CD14-positive monocyte (primary cell): ENCODE results near the gene CMYA5. TPM values are rescaled to one million over a fixed set of nuclear protein-coding genes. Genes with fewer than 3 reads are reported as not detected.

Experiments
- DNase-seq, 3 donors: peaks; one replicate each; pipeline ENCODE4 v3.0.0-alpha.2; 2011 to 2022
- H2AFZ ChIP-seq: 2 replicates; pipeline ENCODE4 v1.6.0; 2012; ENCODE audit warnings: mild to moderate bottlenecking, low read depth, low read length, inconsistent platforms; ENCODE audit not compliant: insufficient read depth, poor library complexity, severe bottlenecking
- H3K27ac ChIP-seq, 2 donors: 1 replicate in 1 of 2; 2 replicates in 1 of 2; pipeline ENCODE4 v1.5.1; 2012 to 2013; ENCODE audit warnings: low read length in 2 of 2, control low read depth in 1 of 2, inconsistent platforms in 1 of 2, low read depth in 1 of 2, mild to moderate bottlenecking in 1 of 2
- H3K27me3 ChIP-seq, 2 donors: one replicate each; pipeline versions ENCODE4 v1.6.0 to v1.6.1; 2011 to 2013; ENCODE audit warnings: low read length in 2 of 2; ENCODE audit not compliant: control insufficient read depth in 2 of 2, insufficient read depth in 2 of 2
- H3K36me3 ChIP-seq, 2 donors: replicated peaks in 1 of 2; 1 replicate in 1 of 2; 2 replicates in 1 of 2; pipeline versions ENCODE4 v1.5.1 to v1.6.1; 2012 to 2013; ENCODE audit warnings: low read length in 2 of 2, control low read depth in 1 of 2, inconsistent platforms in 1 of 2, mild to moderate bottlenecking in 1 of 2; ENCODE audit not compliant: insufficient read depth in 2 of 2, control insufficient read depth in 1 of 2
- H3K4me1 ChIP-seq, 2 donors: 1 replicate in 1 of 2; 2 replicates in 1 of 2; pipeline versions ENCODE4 v1.5.1 to v1.6.1; 2012 to 2013; ENCODE audit warnings: low read length in 2 of 2, control low read depth in 1 of 2, inconsistent platforms in 1 of 2, mild to moderate bottlenecking in 1 of 2, moderate library complexity in 1 of 2; ENCODE audit not compliant: insufficient read depth in 2 of 2, control insufficient read depth in 1 of 2
- H3K4me2 ChIP-seq: replicated peaks from 2 replicates; pipeline ENCODE3; 2012; ENCODE audit warnings: low read length, moderate library complexity, mild to moderate bottlenecking; ENCODE audit not compliant: poor library complexity, severe bottlenecking; ENCODE audit errors: extremely low read depth
- H3K4me3 ChIP-seq, 3 experiments: fragments of 200-600 bp in 1 of 3; sonication (generic) in 1 of 3; replicated peaks in 1 of 3; 1 replicate in 2 of 3; 2 replicates in 1 of 3; pipeline ENCODE4 v1.5.1; 2011 to 2013; ENCODE audit warnings: low read length in 3 of 3, mild to moderate bottlenecking in 3 of 3, control low read depth in 2 of 3, low read depth in 2 of 3, inconsistent platforms in 1 of 3, moderate library complexity in 1 of 3
- H3K79me2 ChIP-seq: 2 replicates; pipeline ENCODE4 v1.6.0; 2012; ENCODE audit warnings: mild to moderate bottlenecking, control low read depth, inconsistent platforms, low read length, moderate library complexity; ENCODE audit not compliant: insufficient read depth
- H3K9ac ChIP-seq: 2 replicates; pipeline ENCODE4 v1.6.0; 2017; ENCODE audit warnings: low read length, mild to moderate bottlenecking; ENCODE audit not compliant: insufficient read depth, poor library complexity, severe bottlenecking
- H3K9me3 ChIP-seq, 2 donors: replicated peaks in 1 of 2; 1 replicate in 1 of 2; 2 replicates in 1 of 2; pipeline versions ENCODE4 v1.5.1 to v1.6.1; 2012 to 2013; ENCODE audit warnings: low read length in 2 of 2, control low read depth in 1 of 2; ENCODE audit not compliant: control insufficient read depth in 1 of 2, insufficient read depth in 1 of 2
- H4K20me1 ChIP-seq: 2 replicates; pipeline ENCODE4 v1.6.0; 2012; ENCODE audit warnings: mild to moderate bottlenecking, low read length, control low read depth, moderate library complexity; ENCODE audit not compliant: insufficient read depth
- H3K27ac Mint-ChIP-seq, 7 donors: one replicate each; pipeline ENCODE4 v1.8.0; 2020; ENCODE audit warnings: mild to moderate bottlenecking in 7 of 7, mixed read lengths in 7 of 7, moderate library complexity in 6 of 7, inconsistent platforms in 2 of 7
- H3K27me3 Mint-ChIP-seq, 3 donors: one replicate each; pipeline ENCODE4 v1.8.0; 2021 to 2022; ENCODE audit warnings: low read depth in 3 of 3, mild to moderate bottlenecking in 3 of 3, mixed read lengths in 3 of 3, moderate library complexity in 3 of 3, inconsistent platforms in 1 of 3
- H3K36me3 Mint-ChIP-seq, 2 donors: one replicate each; pipeline ENCODE4 v1.8.0; 2020; ENCODE audit warnings: mixed read lengths in 2 of 2, inconsistent platforms in 1 of 2, mild to moderate bottlenecking in 1 of 2
- H3K4me1 Mint-ChIP-seq: one replicate; pipeline ENCODE4 v1.8.0; 2020; ENCODE audit warnings: mild to moderate bottlenecking, mixed read lengths
- H3K4me3 Mint-ChIP-seq, 2 donors: one replicate each; pipeline ENCODE4 v1.8.0; 2020; ENCODE audit warnings: mild to moderate bottlenecking in 2 of 2, mixed read lengths in 2 of 2, moderate library complexity in 1 of 2
- H3K9me3 Mint-ChIP-seq, 7 donors: one replicate each; pipeline ENCODE4 v1.8.0; 2020 to 2022; ENCODE audit warnings: mixed read lengths in 7 of 7, mild to moderate bottlenecking in 6 of 7, moderate library complexity in 6 of 7, inconsistent platforms in 2 of 7
- CTCF ChIP-seq: fragments of 200-600 bp; IDR thresholded peaks from one replicate; pipeline ENCODE4 v1.8.0; 2022; ENCODE audit warnings: antibody characterized with exemption, mild to moderate bottlenecking
- WGBS: methylation state at CpG from one replicate; pipeline ENCODE4 v1.1.5; 2013; ENCODE audit warnings: missing lambda C conversion rate; ENCODE audit not compliant: insufficient coverage; 5-methylcytosine and 5-hydroxymethylcytosine counted together
- intact Hi-C, 2 donors: fragments of 100-400 bp; cut with micrococcal nuclease; formaldehyde crosslinking; loops; one replicate each; pipeline versions ENCODE4 v1.15.0 to v1.15.1; 2023
- polyA plus RNA-seq, 3 donors: library from polyadenylated mRNA; depleted of rRNA in 1 of 3; unstranded in 2 of 3; stranded (reverse) in 1 of 3; fragments of 300-500 nt in 2 of 3; fragments of >200 nt in 1 of 3; fragmentation: Illumina TruSeq in 2 of 3; gene quantifications; 1 replicate in 2 of 3; 2 replicates in 1 of 3; pipeline ENCODE4 v1.2.3, GENCODE V29; 2012 to 2021

The CMYA5 gene
- polyA plus RNA-seq, 3 donors = 0.01 to 0.17 TPM; not detected in 1

- no peaks in the 10 kb centered on the region for H3K9me3 ChIP-seq
- Mint-ChIP-seq H3K27me3 (peaks cover 0 to 8% (median 1%) of the 10 kb centered on the region in 3 donors), H3K36me3 (no peaks in the 10 kb centered on the region), H3K4me1 (peaks cover 27% of the 10 kb centered on the region), H3K27ac (no peak overlapping the region), H3K9me3 (peaks cover 0 to 7% (median 1%) of the 10 kb centered on the region in 7 donors), H3K4me3 (peak overlapping the region in 1 of 2 donors; percentile 52)
- TF ChIP-seq CTCF = no peak
- no peak for DNase-seq
- H3K4me1 ChIP-seq = peaks cover 0 to 6% of the 10 kb centered on the region in 2 donors
- intact Hi-C loops = no loop called here
- H3K36me3 ChIP-seq = no peaks in the 10 kb centered on the region
- H3K4me3 ChIP-seq = no peak overlapping the region
- H3K27me3 ChIP-seq = no peaks in the 10 kb centered on the region
- H3K27ac ChIP-seq = no peak overlapping the region
- WGBS = 81% methylated on average over 3 of the region's 3 CpGs
- no peak overlapping the region for H3K9ac ChIP-seq
- no peak overlapping the region for H2AFZ ChIP-seq
- no peaks in the 10 kb centered on the region for H3K79me2 ChIP-seq
- no peak overlapping the region for H3K4me2 ChIP-seq
- H4K20me1 ChIP-seq = no peaks in the 10 kb centered on the region
Measured at GRCh38 chr5:79791843-79792242, 102.2 kb downstream of the CMYA5 start.

GRCh38 chr5:79792463-79792862 is 102.8 kb downstream of the CMYA5 start:
- Histone ChIP-seq H3K4me2 (no peak overlapping the region), H3K4me3 (no peak overlapping the region), H3K27ac (no peak overlapping the region), H4K20me1 (no peaks in the 10 kb centered on the region), H3K9ac (no peak overlapping the region), H3K9me3 (no peaks in the 10 kb centered on the region), H3K4me1 (peaks cover 0 to 6% of the 10 kb centered on the region in 2 donors), H3K36me3 (no peaks in the 10 kb centered on the region), H3K27me3 (no peaks in the 10 kb centered on the region), H2AFZ (no peak overlapping the region), H3K79me2 (no peaks in the 10 kb centered on the region)
- peaks cover 27% of the 10 kb centered on the region for H3K4me1 Mint-ChIP-seq
- intact Hi-C loops = no loop called here
- H3K36me3 Mint-ChIP-seq = no peaks in the 10 kb centered on the region
- peaks cover 0 to 8% (median 1%) of the 10 kb centered on the region in 3 donors for H3K27me3 Mint-ChIP-seq
- TF ChIP-seq CTCF = no peak
- peaks cover 0 to 7% (median 1%) of the 10 kb centered on the region in 7 donors for H3K9me3 Mint-ChIP-seq
- no peak overlapping the region for H3K4me3 Mint-ChIP-seq
- H3K27ac Mint-ChIP-seq = no peak overlapping the region
- DNase-seq = no peak
